Nucleus accumbens (tissue), 56 donors: ENCODE data around the gene APOB.

ENCODE experiments used
- DNase-seq, 56 donors: peaks; one replicate each; lab custom pipeline; 2025; lab: John Stamatoyannopoulos, UW

APOB gene

DNA sequence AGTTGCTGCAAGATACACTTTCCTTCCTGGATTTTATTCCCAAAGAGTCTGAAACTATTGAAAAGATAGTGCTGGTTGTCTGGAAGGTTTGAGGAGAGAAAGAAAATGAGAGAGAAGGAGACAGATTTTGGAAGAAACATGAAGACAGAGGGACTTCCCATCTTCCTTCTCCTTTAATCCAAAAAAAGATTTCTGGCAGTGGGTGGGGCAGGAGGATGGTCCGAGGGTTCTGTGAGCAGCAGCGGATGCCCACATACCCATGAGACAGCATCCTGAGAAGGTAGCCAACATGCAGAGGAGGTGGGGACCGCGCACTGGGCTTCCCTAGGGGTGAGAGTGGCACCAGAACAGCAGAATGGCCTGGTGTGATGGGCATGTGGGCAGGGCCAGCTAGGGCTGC is 84.6 kb downstream of the APOB start:
- no peak for DNase-seq

DNA sequence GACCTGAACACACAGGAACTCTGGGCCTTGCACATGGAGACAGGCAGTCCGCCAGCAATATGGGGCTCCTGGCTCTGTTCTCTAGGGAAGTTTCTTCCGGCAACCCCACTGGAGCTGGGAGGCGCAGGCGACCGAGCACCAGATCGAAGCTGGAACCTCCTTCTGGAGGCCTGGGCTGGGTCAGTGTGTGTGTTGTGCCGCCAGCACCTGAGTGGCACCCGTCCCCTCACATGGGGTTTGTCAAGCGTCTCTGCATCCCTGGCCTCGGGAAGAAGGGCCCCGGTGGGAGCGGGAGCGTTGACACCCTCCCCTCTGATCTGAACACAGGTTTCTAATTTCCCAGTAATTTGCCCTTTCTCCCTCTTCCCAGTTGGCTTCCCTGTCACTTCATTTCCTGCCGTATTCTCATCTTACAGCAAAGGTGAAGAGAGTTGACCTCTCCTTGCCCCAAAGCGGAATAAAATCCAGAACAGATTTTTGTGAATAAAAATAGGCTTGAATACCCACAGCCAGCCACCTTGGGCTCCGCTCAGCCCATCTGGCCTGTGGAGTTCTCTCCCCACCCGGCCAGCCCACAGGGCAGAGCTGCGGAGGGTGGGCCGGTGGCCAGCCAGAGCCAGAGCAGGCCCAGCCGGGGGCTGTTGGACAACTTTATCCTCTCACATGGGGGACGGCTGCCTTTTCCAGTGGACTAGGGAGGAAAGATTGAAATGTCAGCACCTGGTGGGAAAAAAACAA is 85.9 kb downstream of the APOB start:
- no peak for DNase-seq

DNA sequence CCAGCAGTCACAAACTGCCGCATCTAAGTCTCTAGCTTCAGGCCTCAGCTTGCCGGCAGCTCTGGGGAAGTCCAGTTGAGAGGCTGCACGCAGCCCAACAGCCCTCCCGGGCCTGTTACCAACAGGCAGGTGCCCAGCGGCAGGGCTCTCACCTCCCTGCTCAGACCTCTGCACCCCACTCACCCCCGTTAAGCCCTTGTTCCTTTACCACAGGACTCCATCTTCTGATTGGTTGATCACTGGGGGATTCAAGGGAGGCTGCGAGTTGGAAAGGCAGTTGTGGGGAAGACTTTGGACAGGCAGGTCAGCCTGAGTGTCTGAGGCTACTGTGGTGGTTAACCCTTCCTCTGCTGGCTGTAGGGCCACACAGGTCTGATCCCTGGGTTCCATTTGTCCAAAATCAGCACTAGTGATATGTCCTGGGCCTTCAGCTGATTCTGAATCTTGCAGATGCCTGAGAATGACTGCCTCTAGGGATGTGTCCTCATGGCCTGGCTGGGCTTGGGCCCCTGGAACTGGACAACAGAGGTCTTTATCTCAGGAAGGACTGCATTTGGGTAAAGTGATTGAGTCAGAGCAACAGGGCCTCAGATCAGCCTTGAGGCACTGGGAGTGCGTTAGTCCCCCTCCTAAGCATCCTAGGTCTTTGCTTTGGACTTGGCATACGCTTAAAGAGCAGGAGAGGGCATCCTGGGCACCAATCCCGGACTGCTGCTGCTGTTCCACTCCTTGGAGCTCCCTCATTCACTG is 88.4 kb downstream of the APOB start:
- DNase-seq: peak in 1 of 56 donors; percentile 15

- no peak for DNase-seq
These were observed 90.6 kb downstream of the APOB start for GRCh38 chr2:20953146-20953824.
